SK-N-SH treated with all-trans-retinoic acid at 6 μM for 48 hours (cell line): ENCODE results near the gene SELENON.

ENCODE experiments used
- ATAC-seq: fragments of 200-7000 bp; cut with Tn5 transposase; 3 replicates; pipeline ENCODE4 v1.9.1; 2020; ENCODE audit warnings: mild to moderate bottlenecking, moderate library complexity
- ARNTL ChIP-seq: fragments of 450-650 bp; formaldehyde crosslinking; IDR thresholded peaks from 2 replicates; pipeline ENCODE4 v1.5.0; 2020; ENCODE audit warnings: low read depth, mild to moderate bottlenecking, moderate library complexity, borderline replicate concordance
- BACH2 ChIP-seq: fragments of 250-450 bp; sonication (Bioruptor Pico); IDR thresholded peaks from 2 replicates; pipeline ENCODE4 v1.9.0; 2021; ENCODE audit warnings: mild to moderate bottlenecking, borderline replicate concordance
- CSDC2 ChIP-seq: fragments of 250-450 bp; sonication (Bioruptor Pico); IDR thresholded peaks from 2 replicates; pipeline ENCODE4 v1.5.0; 2020; ENCODE audit warnings: mild to moderate bottlenecking, moderate library complexity
- CSRNP3 ChIP-seq: fragments of 250-450 bp; sonication (Bioruptor Pico); IDR thresholded peaks from 2 replicates; pipeline ENCODE4 v1.5.1; 2021; ENCODE audit warnings: mild to moderate bottlenecking, moderate library complexity
- ESRRG ChIP-seq: fragments of 250-450 bp; sonication (Bioruptor Pico); IDR thresholded peaks from 2 replicates; pipeline ENCODE4 v1.6.1; 2021; ENCODE audit warnings: mild to moderate bottlenecking
- GLIS3 ChIP-seq: fragments of 250-450 bp; sonication (Bioruptor Pico); IDR thresholded peaks from 2 replicates; pipeline ENCODE4 v1.5.0; 2020; ENCODE audit warnings: mild to moderate bottlenecking, moderate library complexity
- ISL1 ChIP-seq: fragments of 250-450 bp; sonication (Bioruptor Pico); IDR thresholded peaks from 2 replicates; pipeline ENCODE4 v2.1.2; 2022; ENCODE audit warnings: mild to moderate bottlenecking, moderate library complexity
- OSR1 ChIP-seq: fragments of 250-450 bp; sonication (Bioruptor Pico); IDR thresholded peaks from 2 replicates; pipeline ENCODE4 v1.8.0; 2022; ENCODE audit warnings: moderate library complexity, mild to moderate bottlenecking, inconsistent platforms
- PATZ1 ChIP-seq: fragments of 250-450 bp; sonication (Bioruptor Pico); IDR thresholded peaks from 2 replicates; pipeline ENCODE4 v1.8.0; 2020; ENCODE audit warnings: mild to moderate bottlenecking, moderate library complexity, borderline replicate concordance
- PPARA ChIP-seq: fragments of 250-450 bp; sonication (Bioruptor Pico); IDR thresholded peaks from 2 replicates; pipeline ENCODE4 v1.5.0; 2020; ENCODE audit warnings: mild to moderate bottlenecking, borderline replicate concordance
- RARB ChIP-seq: fragments of 250-450 bp; sonication (Bioruptor Pico); IDR thresholded peaks from 2 replicates; pipeline ENCODE4 v1.8.0; 2021; ENCODE audit warnings: mild to moderate bottlenecking, moderate library complexity
- SNAI2 ChIP-seq: fragments of 250-450 bp; sonication (Bioruptor Pico); IDR thresholded peaks from 2 replicates; pipeline ENCODE4 v1.5.0; 2020; ENCODE audit warnings: mild to moderate bottlenecking, moderate library complexity
- TOX ChIP-seq: fragments of 250-450 bp; sonication (Bioruptor Pico); IDR thresholded peaks from 2 replicates; pipeline ENCODE4 v1.8.0; 2021; ENCODE audit warnings: mild to moderate bottlenecking, moderate library complexity, borderline replicate concordance
- ZC3H10 ChIP-seq: fragments of 250-450 bp; sonication (Bioruptor Pico); IDR thresholded peaks from 2 replicates; pipeline ENCODE4 v1.5.1; 2021; ENCODE audit warnings: mild to moderate bottlenecking, moderate library complexity
- ZFP3 ChIP-seq: fragments of 250-450 bp; sonication (Bioruptor Pico); IDR thresholded peaks from 2 replicates; pipeline ENCODE4 v1.5.0; 2020; ENCODE audit warnings: mild to moderate bottlenecking, moderate library complexity
- ZFP30 ChIP-seq: fragments of 450-650 bp; formaldehyde crosslinking; IDR thresholded peaks from 2 replicates; pipeline ENCODE4 v1.5.0; 2022; ENCODE audit warnings: mild to moderate bottlenecking, moderate library complexity
- ZNF565 ChIP-seq: fragments of 450-650 bp; formaldehyde crosslinking; conservative IDR thresholded peaks from 2 replicates; pipeline ENCODE4 v1.5.0; 2020; ENCODE audit warnings: low read depth, mild to moderate bottlenecking, moderate library complexity
- ZNF70 ChIP-seq: fragments of 450-650 bp; formaldehyde crosslinking; IDR thresholded peaks from 2 replicates; pipeline ENCODE4 v1.5.0; 2020; ENCODE audit warnings: mild to moderate bottlenecking, moderate library complexity
- ZNF8 ChIP-seq: fragments of 450-650 bp; formaldehyde crosslinking; IDR thresholded peaks from 2 replicates; pipeline ENCODE4 v1.5.0; 2020; ENCODE audit warnings: mild to moderate bottlenecking, moderate library complexity
- TF ChIP-seq, protein P1 (sequence below): fragments of 250-450 bp; sonication (Bioruptor Pico); IDR thresholded peaks from 2 replicates; pipeline ENCODE4 v1.5.0; 2020; ENCODE audit warnings: mild to moderate bottlenecking, moderate library complexity
- TF ChIP-seq, protein P2 (sequence below): fragments of 250-450 bp; sonication (Bioruptor Pico); IDR thresholded peaks from 2 replicates; pipeline ENCODE4 v1.5.1; 2020; ENCODE audit warnings: low read depth, mild to moderate bottlenecking, moderate library complexity
- TF ChIP-seq, protein P3 (sequence below): fragments of 250-450 bp; sonication (Bioruptor Pico); IDR thresholded peaks from 2 replicates; pipeline ENCODE4 v1.8.0; 2021; ENCODE audit warnings: low read depth, mild to moderate bottlenecking, moderate library complexity, borderline replicate concordance

The SELENON gene

GRCh38 chr1:25757151-25757845, 42.7 kb upstream of the SELENON start:
- ATAC-seq: no peak
- TF ChIP-seq RARB (CRISPR knock-in tag): no peak
- no peak for TF ChIP-seq OSR1 (CRISPR knock-in tag)
- TF ChIP-seq ESRRG (CRISPR knock-in tag): no peak
- no peak for TF ChIP-seq ZNF70 (CRISPR knock-in tag)
- no peak for TF ChIP-seq TOX (CRISPR knock-in tag)
- TF ChIP-seq, protein P1, sequence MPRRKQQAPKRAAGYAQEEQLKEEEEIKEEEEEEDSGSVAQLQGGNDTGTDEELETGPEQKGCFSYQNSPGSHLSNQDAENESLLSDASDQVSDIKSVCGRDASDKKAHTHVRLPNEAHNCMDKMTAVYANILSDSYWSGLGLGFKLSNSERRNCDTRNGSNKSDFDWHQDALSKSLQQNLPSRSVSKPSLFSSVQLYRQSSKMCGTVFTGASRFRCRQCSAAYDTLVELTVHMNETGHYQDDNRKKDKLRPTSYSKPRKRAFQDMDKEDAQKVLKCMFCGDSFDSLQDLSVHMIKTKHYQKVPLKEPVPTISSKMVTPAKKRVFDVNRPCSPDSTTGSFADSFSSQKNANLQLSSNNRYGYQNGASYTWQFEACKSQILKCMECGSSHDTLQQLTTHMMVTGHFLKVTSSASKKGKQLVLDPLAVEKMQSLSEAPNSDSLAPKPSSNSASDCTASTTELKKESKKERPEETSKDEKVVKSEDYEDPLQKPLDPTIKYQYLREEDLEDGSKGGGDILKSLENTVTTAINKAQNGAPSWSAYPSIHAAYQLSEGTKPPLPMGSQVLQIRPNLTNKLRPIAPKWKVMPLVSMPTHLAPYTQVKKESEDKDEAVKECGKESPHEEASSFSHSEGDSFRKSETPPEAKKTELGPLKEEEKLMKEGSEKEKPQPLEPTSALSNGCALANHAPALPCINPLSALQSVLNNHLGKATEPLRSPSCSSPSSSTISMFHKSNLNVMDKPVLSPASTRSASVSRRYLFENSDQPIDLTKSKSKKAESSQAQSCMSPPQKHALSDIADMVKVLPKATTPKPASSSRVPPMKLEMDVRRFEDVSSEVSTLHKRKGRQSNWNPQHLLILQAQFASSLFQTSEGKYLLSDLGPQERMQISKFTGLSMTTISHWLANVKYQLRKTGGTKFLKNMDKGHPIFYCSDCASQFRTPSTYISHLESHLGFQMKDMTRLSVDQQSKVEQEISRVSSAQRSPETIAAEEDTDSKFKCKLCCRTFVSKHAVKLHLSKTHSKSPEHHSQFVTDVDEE: no peak
- no peak for TF ChIP-seq CSDC2 (CRISPR knock-in tag)
- TF ChIP-seq SNAI2 (CRISPR knock-in tag): no peak
- TF ChIP-seq PPARA: no peak
- TF ChIP-seq PATZ1 (CRISPR knock-in tag): no peak
- TF ChIP-seq ARNTL (CRISPR knock-in tag): no peak
- no peak for TF ChIP-seq ZFP3 (CRISPR knock-in tag)
- TF ChIP-seq ZNF8: no peak
- no peak for TF ChIP-seq ZFP30 (CRISPR knock-in tag)
- TF ChIP-seq ISL1 (CRISPR knock-in tag): no peak
- no peak for TF ChIP-seq ZC3H10 (CRISPR knock-in tag)
- TF ChIP-seq, protein P2, sequence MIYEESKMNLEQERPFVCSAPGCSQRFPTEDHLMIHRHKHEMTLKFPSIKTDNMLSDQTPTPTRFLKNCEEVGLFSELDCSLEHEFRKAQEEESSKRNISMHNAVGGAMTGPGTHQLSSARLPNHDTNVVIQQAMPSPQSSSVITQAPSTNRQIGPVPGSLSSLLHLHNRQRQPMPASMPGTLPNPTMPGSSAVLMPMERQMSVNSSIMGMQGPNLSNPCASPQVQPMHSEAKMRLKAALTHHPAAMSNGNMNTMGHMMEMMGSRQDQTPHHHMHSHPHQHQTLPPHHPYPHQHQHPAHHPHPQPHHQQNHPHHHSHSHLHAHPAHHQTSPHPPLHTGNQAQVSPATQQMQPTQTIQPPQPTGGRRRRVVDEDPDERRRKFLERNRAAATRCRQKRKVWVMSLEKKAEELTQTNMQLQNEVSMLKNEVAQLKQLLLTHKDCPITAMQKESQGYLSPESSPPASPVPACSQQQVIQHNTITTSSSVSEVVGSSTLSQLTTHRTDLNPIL (CRISPR knock-in tag): no peak
- TF ChIP-seq ZNF565 (CRISPR knock-in tag): no peak
- no peak for TF ChIP-seq GLIS3 (CRISPR knock-in tag)
- TF ChIP-seq, protein P3, sequence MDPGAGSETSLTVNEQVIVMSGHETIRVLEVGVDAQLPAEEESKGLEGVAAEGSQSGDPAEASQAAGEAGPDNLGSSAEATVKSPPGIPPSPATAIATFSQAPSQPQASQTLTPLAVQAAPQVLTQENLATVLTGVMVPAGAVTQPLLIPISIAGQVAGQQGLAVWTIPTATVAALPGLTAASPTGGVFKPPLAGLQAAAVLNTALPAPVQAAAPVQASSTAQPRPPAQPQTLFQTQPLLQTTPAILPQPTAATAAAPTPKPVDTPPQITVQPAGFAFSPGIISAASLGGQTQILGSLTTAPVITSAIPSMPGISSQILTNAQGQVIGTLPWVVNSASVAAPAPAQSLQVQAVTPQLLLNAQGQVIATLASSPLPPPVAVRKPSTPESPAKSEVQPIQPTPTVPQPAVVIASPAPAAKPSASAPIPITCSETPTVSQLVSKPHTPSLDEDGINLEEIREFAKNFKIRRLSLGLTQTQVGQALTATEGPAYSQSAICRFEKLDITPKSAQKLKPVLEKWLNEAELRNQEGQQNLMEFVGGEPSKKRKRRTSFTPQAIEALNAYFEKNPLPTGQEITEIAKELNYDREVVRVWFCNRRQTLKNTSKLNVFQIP (CRISPR knock-in tag): no peak

DNA sequence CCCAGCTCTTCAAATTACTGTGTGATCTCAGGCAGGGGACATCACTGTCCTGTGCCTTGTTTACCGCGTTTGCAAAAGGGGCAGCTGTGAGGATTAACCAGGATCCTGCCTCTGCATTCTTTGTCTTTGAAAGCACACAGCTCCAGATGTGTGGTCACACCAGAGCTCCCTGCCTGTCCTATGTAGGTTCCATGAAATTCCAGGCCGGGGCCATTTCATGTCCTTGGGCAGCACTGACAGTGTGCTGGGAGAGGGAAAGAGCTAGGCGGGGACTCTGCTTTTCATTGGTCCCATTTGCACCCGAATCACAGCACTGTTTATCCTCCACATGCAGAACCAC, 42.2 kb upstream of the SELENON start:
- no peak for ATAC-seq
- no peak for TF ChIP-seq BACH2
- TF ChIP-seq CSDC2 (CRISPR knock-in tag): no peak
- no peak for TF ChIP-seq ZFP30 (CRISPR knock-in tag)
- TF ChIP-seq ESRRG (CRISPR knock-in tag): no peak
- no peak for TF ChIP-seq CSRNP3 (CRISPR knock-in tag)
- no peak for TF ChIP-seq ZNF565 (CRISPR knock-in tag)
- TF ChIP-seq TOX (CRISPR knock-in tag): no peak
- TF ChIP-seq, protein P1: no peak
- no peak for TF ChIP-seq ZNF70 (CRISPR knock-in tag)
- TF ChIP-seq OSR1 (CRISPR knock-in tag): no peak
- TF ChIP-seq ZC3H10 (CRISPR knock-in tag): no peak
- no peak for TF ChIP-seq ZFP3 (CRISPR knock-in tag)
- no peak for TF ChIP-seq RARB (CRISPR knock-in tag)
- no peak for TF ChIP-seq PPARA
- TF ChIP-seq SNAI2 (CRISPR knock-in tag): no peak
- TF ChIP-seq ZNF8: no peak
- TF ChIP-seq ARNTL (CRISPR knock-in tag): no peak
- TF ChIP-seq, protein P3 (CRISPR knock-in tag): no peak
- no peak for TF ChIP-seq GLIS3 (CRISPR knock-in tag)
- TF ChIP-seq, all 23 proteins: peak for 0
